WTC11 (cell line): Measurements from ENCODE around the gene DAB2. TPM values are rescaled to one million over a fixed set of nuclear protein-coding genes. Genes with fewer than 3 reads are reported as not detected.

Experiments
- ATAC-seq: fragments of 200-7000 bp; cut with Tn5 transposase; 2 replicates; pipeline ENCODE4 v1.10.0; 2021; ENCODE audit warnings: mild to moderate bottlenecking, moderate library complexity
- CTCF ChIA-PET: fragments of 300-600 bp; sonication (Branson Sonifier 250); formaldehyde crosslinking; loops from one replicate; lab custom pipeline; 2021; ENCODE audit warnings: antibody characterized with exemption; lab: Charles Lee
- POLR2A ChIA-PET: fragments of 350-600 bp; sonication (Branson Sonifier 250); formaldehyde crosslinking; loops from one replicate; lab custom pipeline; 2021; ENCODE audit warnings: antibody characterized with exemption; lab: Charles Lee
- DNase-seq: peaks from one replicate; pipeline ENCODE4 v3.0.0; 2021; ENCODE audit warnings: low spot score
- H3K27ac Mint-ChIP-seq: 2 replicates; pipeline ENCODE4 v1.8.0; 2021; ENCODE audit warnings: mixed read lengths
- H3K27me3 Mint-ChIP-seq: 2 replicates; pipeline ENCODE4 v1.8.0; 2021; ENCODE audit warnings: low read depth, mild to moderate bottlenecking, moderate library complexity, mixed read lengths
- H3K36me3 Mint-ChIP-seq: 2 replicates; pipeline ENCODE4 v1.8.0; 2021; ENCODE audit warnings: mixed read lengths
- H3K4me1 Mint-ChIP-seq: 2 replicates; pipeline ENCODE4 v1.8.0; 2022; ENCODE audit warnings: mixed read lengths
- H3K4me3 Mint-ChIP-seq: 2 replicates; pipeline ENCODE4 v1.8.0; 2021; ENCODE audit warnings: mild to moderate bottlenecking, moderate library complexity, mixed read lengths
- H3K9me3 Mint-ChIP-seq: 2 replicates; pipeline ENCODE4 v1.8.0; 2021; ENCODE audit warnings: mixed read lengths
- CDX4 ChIP-seq: fragments of 250-450 bp; sonication (Bioruptor Pico); IDR thresholded peaks from 2 replicates; pipeline ENCODE4 v1.9.0; 2021; ENCODE audit warnings: moderate library complexity, mild to moderate bottlenecking, inconsistent platforms, borderline replicate concordance
- CREM ChIP-seq: sonication (generic); formaldehyde crosslinking; IDR thresholded peaks from 2 replicates; pipeline ENCODE4 v1.8.1; 2022; ENCODE audit warnings: mild to moderate bottlenecking, missing genetic modification reagents, moderate library complexity
- EMX1 ChIP-seq: fragments of 250-450 bp; sonication (Bioruptor Pico); IDR thresholded peaks from 2 replicates; pipeline ENCODE4 v1.8.0; 2021; ENCODE audit warnings: mild to moderate bottlenecking
- ETV6 ChIP-seq: sonication (generic); formaldehyde crosslinking; IDR thresholded peaks from 2 replicates; pipeline ENCODE4 v1.8.1; 2022; ENCODE audit warnings: mild to moderate bottlenecking, missing genetic modification reagents
- FOXJ3 ChIP-seq: sonication (generic); formaldehyde crosslinking; IDR thresholded peaks from 2 replicates; pipeline ENCODE4 v1.9.0; 2021; ENCODE audit warnings: missing genetic modification reagents, mild to moderate bottlenecking, borderline replicate concordance
- FOXP4 ChIP-seq: sonication (generic); formaldehyde crosslinking; IDR thresholded peaks from 2 replicates; pipeline ENCODE4 v1.8.0; 2022; ENCODE audit warnings: mild to moderate bottlenecking, missing genetic modification reagents
- JUN ChIP-seq: sonication (generic); formaldehyde crosslinking; IDR thresholded peaks from 2 replicates; pipeline ENCODE4 v1.8.0; 2023; ENCODE audit warnings: mild to moderate bottlenecking, missing genetic modification reagents
- KAT7 ChIP-seq: sonication (generic); formaldehyde crosslinking; IDR thresholded peaks from 2 replicates; pipeline ENCODE4 v1.8.1; 2023; ENCODE audit warnings: missing genetic modification reagents, mild to moderate bottlenecking, borderline replicate concordance
- SMAD4 ChIP-seq: sonication (generic); formaldehyde crosslinking; IDR thresholded peaks from 2 replicates; pipeline ENCODE4 v1.8.0; 2022; ENCODE audit warnings: mild to moderate bottlenecking, missing genetic modification reagents
- SOX15 ChIP-seq: fragments of 250-450 bp; sonication (Bioruptor Pico); IDR thresholded peaks from 2 replicates; pipeline ENCODE4 v1.9.0; 2021; ENCODE audit warnings: mild to moderate bottlenecking
- TP53 ChIP-seq: sonication (generic); formaldehyde crosslinking; IDR thresholded peaks from 2 replicates; pipeline ENCODE4 v1.8.1; 2023; ENCODE audit warnings: mild to moderate bottlenecking, missing genetic modification reagents
- ZBTB21 ChIP-seq: sonication (generic); formaldehyde crosslinking; IDR thresholded peaks from 2 replicates; pipeline ENCODE4 v1.8.1; 2023; ENCODE audit warnings: mild to moderate bottlenecking, missing genetic modification reagents, borderline replicate concordance
- ZNF281 ChIP-seq: sonication (generic); formaldehyde crosslinking; IDR thresholded peaks from 2 replicates; pipeline ENCODE4 v1.8.0; 2023; ENCODE audit warnings: mild to moderate bottlenecking, missing genetic modification reagents
- ZNF423 ChIP-seq: fragments of 250-450 bp; sonication (Bioruptor Pico); IDR thresholded peaks from 2 replicates; pipeline ENCODE4 v2.1.2; 2022; ENCODE audit warnings: mild to moderate bottlenecking, moderate library complexity
- total RNA-seq: library from RNA; stranded (reverse); gene quantifications from 3 replicates; pipeline ENCODE4 v1.2.3, GENCODE V29; 2021
- TF ChIP-seq, protein P1 (sequence below): sonication (generic); formaldehyde crosslinking; IDR thresholded peaks from 2 replicates; pipeline ENCODE4 v1.8.1; 2023; ENCODE audit warnings: mild to moderate bottlenecking, missing genetic modification reagents
- TF ChIP-seq, protein P2 (sequence below): fragments of 250-450 bp; sonication (Bioruptor Pico); IDR thresholded peaks from 2 replicates; pipeline ENCODE4 v2.1.2; 2022; ENCODE audit warnings: mild to moderate bottlenecking, moderate library complexity
- TF ChIP-seq, protein P3 (sequence below): sonication (generic); formaldehyde crosslinking; IDR thresholded peaks from 2 replicates; pipeline ENCODE4 v1.8.0; 2023; ENCODE audit warnings: missing genetic modification reagents
- TF ChIP-seq, protein P4 (sequence below): sonication (generic); formaldehyde crosslinking; IDR thresholded peaks from 2 replicates; pipeline ENCODE4 v1.8.1; 2023; ENCODE audit warnings: mild to moderate bottlenecking, missing genetic modification reagents, moderate library complexity

Gene DAB2
- total RNA-seq, 1 experiment from 2014 or later: 7.2 TPM

DNA sequence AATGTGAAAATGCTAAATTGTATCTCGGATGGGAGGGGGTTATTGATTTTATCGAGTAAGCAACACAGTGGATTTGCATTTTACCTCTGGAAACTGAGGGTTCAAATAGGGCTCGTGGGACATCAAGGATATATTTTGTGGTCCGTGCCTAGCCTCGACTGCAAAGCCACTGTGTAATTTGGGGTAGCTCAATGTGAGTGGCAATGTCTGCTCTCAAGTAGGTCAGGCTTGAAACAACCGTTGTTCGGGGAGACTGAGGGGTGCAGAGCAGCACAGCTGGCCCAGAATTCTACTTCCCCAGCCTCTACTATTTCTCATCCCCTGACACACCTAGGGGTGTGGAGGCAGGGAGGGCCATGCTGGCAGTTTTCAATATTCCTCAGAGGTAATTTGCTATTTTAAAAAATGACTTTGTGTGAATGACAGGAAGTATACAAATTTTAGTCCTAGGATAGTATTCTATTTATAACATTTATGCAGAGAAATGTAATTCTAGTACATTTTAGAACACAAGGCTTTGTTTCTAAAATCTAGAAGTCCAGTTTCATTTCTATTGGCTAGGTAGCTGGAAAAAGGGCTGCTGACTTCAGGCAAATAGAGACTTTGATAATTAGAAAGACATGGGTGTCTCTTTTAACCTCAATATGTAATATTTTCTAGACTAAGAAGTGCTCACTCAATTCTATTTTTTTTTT, 1.4 kb upstream of the DAB2 start (continued):
- TF ChIP-seq FOXP4 (no peak), ZNF281 (CRISPR knock-in tag) (no peak)

DNA sequence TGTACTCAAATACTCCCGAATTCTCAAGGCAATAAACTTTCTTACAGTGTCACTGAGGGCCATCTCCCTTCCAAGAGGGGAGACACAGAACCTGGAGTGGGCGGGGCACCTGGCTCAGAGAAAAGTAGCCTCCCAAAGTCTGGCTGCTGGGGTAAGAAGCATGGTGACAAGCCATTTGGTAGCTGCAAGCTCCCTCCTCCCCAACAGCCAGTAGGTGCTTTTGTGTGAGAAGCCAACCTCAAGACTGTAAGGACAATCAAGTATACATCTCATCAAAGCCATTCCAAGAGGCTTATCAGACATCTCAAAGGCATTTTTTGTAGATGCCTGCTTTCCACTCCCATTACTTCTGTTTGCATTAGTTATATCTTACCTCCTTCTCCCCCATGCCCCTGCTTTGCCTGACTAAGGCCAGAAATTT, 1.4 kb downstream of the DAB2 start:
- H3K4me1 Mint-ChIP-seq: peaks cover 54% of the 10 kb centered on the region
- H3K9me3 Mint-ChIP-seq: no peaks in the 10 kb centered on the region
- ATAC-seq (no peak), DNase-seq (peak; percentile 15)
- peak overlapping the region; percentile 82 for H3K4me3 Mint-ChIP-seq
- no peak overlapping the region for H3K27ac Mint-ChIP-seq
- no peaks in the 10 kb centered on the region for H3K36me3 Mint-ChIP-seq
- CTCF ChIA-PET: interaction anchor here (0.6 to 2.9 kb wide), 4 partner anchors 47 to 206 kb away, joined by 3 to 33 read pairs (median 18); no protein-coding TSS in a partner anchor
- TF ChIP-seq, protein P1, sequence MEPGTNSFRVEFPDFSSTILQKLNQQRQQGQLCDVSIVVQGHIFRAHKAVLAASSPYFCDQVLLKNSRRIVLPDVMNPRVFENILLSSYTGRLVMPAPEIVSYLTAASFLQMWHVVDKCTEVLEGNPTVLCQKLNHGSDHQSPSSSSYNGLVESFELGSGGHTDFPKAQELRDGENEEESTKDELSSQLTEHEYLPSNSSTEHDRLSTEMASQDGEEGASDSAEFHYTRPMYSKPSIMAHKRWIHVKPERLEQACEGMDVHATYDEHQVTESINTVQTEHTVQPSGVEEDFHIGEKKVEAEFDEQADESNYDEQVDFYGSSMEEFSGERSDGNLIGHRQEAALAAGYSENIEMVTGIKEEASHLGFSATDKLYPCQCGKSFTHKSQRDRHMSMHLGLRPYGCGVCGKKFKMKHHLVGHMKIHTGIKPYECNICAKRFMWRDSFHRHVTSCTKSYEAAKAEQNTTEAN (CRISPR knock-in tag): no peak
- TF ChIP-seq KAT7 (CRISPR knock-in tag) (no peak), ZNF281 (CRISPR knock-in tag) (no peak), ZNF423 (CRISPR knock-in tag) (no peak), ZBTB21 (CRISPR knock-in tag) (no peak), CDX4 (CRISPR knock-in tag) (no peak), JUN (CRISPR knock-in tag) (no peak), CREM (CRISPR knock-in tag) (no peak), ETV6 (CRISPR knock-in tag) (no peak), SOX15 (no peak), FOXJ3 (CRISPR knock-in tag) (no peak), EMX1 (CRISPR knock-in tag) (no peak), SMAD4 (CRISPR knock-in tag) (no peak), TP53 (CRISPR knock-in tag) (no peak)
- TF ChIP-seq, protein P2, sequence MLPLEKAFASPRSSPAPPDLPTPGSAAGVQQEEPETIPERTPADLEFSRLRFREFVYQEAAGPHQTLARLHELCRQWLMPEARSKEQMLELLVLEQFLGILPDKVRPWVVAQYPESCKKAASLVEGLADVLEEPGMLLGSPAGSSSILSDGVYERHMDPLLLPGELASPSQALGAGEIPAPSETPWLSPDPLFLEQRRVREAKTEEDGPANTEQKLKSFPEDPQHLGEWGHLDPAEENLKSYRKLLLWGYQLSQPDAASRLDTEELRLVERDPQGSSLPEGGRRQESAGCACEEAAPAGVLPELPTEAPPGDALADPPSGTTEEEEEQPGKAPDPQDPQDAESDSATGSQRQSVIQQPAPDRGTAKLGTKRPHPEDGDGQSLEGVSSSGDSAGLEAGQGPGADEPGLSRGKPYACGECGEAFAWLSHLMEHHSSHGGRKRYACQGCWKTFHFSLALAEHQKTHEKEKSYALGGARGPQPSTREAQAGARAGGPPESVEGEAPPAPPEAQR (CRISPR knock-in tag): no peak
- TF ChIP-seq, protein P3, sequence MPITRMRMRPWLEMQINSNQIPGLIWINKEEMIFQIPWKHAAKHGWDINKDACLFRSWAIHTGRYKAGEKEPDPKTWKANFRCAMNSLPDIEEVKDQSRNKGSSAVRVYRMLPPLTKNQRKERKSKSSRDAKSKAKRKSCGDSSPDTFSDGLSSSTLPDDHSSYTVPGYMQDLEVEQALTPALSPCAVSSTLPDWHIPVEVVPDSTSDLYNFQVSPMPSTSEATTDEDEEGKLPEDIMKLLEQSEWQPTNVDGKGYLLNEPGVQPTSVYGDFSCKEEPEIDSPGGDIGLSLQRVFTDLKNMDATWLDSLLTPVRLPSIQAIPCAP: no peak
- TF ChIP-seq, protein P4, sequence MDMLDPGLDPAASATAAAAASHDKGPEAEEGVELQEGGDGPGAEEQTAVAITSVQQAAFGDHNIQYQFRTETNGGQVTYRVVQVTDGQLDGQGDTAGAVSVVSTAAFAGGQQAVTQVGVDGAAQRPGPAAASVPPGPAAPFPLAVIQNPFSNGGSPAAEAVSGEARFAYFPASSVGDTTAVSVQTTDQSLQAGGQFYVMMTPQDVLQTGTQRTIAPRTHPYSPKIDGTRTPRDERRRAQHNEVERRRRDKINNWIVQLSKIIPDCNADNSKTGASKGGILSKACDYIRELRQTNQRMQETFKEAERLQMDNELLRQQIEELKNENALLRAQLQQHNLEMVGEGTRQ (CRISPR knock-in tag): no peak
- peaks cover 5% of the 10 kb centered on the region; the same call in 1 of the 2 replicates for H3K27me3 Mint-ChIP-seq
- POLR2A ChIA-PET: no interaction called here
